Rectal smooth muscle tissue (tissue), 1 donor: ENCODE results near the gene PCNT.

Experiments used
- H3K27ac ChIP-seq: one replicate; pipeline ENCODE4 v1.7.0; 2013; ENCODE audit warnings: low read depth, low read length, inconsistent platforms
- H3K27me3 ChIP-seq: one replicate; pipeline ENCODE4 v1.7.0; 2013; ENCODE audit warnings: low read length; ENCODE audit not compliant: control insufficient read depth, insufficient read depth
- H3K36me3 ChIP-seq: one replicate; pipeline ENCODE4 v1.7.0; 2013; ENCODE audit warnings: low read length; ENCODE audit not compliant: control insufficient read depth, insufficient read depth
- H3K4me1 ChIP-seq: one replicate; pipeline ENCODE4 v1.7.0; 2013; ENCODE audit warnings: low read length; ENCODE audit not compliant: control insufficient read depth, insufficient read depth
- H3K4me3 ChIP-seq: one replicate; pipeline ENCODE4 v1.7.0; 2013; ENCODE audit warnings: low read length
- H3K9ac ChIP-seq: one replicate; pipeline ENCODE4 v1.7.0; 2013; ENCODE audit warnings: low read length

Gene PCNT

DNA sequence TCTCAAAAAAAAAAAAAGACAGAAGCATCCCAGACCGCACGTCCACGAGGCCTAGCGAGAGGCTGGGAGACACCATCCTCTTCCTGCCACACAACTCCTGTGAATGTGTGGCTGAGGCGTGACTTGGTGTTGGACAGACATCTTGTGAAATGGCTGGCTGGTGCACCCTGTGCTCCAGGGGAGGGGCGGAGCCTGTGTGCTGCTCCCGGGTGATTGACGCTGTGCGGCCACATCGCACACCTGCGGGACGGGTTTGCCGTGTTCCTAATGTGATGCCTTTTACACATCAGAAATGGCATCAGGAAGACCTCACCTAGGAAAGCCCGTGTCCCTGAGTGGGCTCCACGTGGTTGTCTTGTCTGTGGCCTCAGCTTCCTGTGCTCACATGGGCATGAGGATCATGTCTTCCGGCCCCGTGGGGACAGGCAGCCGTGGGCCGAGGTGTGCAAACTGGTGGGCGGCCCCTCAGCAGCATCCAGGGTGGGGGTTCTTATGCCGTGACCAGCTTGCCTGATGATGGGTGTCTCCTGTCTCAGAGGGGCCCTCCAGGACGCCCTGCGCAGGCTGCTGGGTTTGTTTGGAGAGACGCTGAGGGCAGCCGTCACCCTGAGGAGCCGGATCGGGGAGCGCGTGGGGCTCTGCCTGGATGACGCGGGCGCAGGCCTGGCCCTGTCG, 64.4 kb downstream of the PCNT start:
- H3K4me1 ChIP-seq, result no peaks in the 10 kb centered on the region
- H3K27me3 ChIP-seq, result no peaks in the 10 kb centered on the region
- peaks cover 13% of the 10 kb centered on the region for H3K36me3 ChIP-seq
- H3K4me3 ChIP-seq, result no peak overlapping the region
- H3K9ac ChIP-seq, result no peak overlapping the region
- H3K27ac ChIP-seq, result no peak overlapping the region

DNA sequence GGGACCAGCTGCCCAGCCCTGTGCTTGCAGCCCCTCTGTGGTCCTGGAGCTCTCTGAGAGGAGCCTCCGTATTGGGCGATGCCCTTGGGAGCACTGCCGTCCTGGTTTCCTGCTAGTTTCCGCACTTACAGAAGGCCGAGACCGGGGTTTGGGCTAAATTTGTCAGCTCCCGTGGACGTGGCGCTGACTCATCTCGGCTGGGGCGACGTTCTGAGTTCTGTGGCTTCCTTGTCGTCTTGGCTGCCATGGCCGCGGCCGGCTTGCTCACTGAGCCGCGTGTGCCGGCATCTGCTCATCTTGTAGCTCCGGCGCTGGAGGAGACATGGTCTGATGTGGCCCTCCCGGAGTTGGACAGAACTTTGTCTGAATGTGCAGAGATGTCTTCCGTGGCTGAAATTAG, 64.9 kb downstream of the PCNT start:
- Histone ChIP-seq H3K36me3 (peaks cover 13% of the 10 kb centered on the region), H3K4me3 (no peak overlapping the region), H3K27me3 (no peaks in the 10 kb centered on the region), H3K4me1 (peaks cover 2% of the 10 kb centered on the region), H3K9ac (no peak overlapping the region), H3K27ac (no peak overlapping the region)

DNA sequence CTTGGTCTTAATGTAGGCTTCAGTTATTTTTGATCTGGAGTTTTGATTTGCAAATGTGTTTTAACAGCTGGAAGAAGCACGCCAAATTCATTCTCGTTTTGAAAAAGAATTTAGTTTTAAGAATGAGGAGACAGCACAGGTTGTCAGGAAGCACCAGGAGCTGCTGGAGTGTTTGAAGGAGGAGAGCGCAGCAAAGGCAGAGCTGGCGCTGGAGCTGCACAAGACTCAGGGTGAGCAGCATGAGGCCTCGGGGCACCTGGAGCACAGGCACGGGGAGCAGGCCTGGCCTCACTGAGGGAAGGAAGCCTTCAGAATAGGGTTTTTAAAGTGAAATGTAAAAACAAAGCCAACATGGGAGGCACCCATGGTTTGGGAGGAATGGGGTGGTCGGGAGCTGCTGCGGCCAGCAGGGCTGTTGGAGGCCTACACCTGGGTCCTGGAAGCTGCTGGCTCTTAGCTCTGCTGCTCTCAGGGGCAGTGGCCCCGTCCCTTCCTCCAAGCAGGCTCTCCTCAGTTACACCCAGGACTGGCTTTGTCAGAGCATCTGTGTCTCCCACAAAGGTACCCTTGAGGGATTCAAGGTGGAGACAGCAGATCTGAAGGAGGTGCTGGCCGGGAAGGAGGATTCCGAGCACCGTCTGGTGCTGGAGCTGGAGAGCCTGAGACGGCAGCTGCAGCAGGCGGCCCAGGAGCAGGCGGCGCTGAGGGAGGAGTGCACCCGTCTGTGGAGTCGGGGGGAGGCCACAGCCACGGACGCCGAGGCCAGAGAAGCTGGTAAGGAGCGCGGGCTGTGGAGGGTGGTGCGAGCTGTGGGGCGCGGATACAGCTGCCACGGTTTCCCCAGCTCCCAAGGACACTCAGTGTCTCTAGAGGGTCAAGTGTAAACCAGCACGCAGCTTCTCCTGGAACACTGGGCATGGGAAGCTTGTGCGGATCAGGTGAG, 66.9 kb downstream of the PCNT start:
- Histone ChIP-seq H3K36me3 (peaks cover 14% of the 10 kb centered on the region), H3K27ac (no peak overlapping the region), H3K9ac (no peak overlapping the region), H3K4me1 (peaks cover 2% of the 10 kb centered on the region), H3K27me3 (no peaks in the 10 kb centered on the region), H3K4me3 (no peak overlapping the region)

DNA sequence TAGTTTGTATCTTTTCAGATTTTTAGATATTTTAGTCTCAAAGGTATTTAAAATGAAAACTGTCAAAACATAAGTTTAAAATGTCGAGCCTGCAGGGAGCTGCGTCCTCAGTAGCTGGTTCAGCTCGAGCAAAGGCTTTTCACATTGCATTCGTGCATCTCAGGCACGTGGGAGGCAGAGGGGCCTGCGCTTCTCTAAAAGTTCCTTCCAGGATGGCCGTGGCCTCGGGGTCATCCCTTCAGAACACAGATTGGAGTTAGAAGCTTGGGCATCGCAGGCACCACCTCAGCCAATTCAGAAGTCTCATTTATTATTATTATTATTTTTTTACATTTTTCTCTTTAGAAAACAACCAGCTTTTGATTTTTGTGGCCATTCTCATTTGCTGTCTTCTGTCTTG, 67.8 kb downstream of the PCNT start:
- no peak overlapping the region for H3K27ac ChIP-seq
- H3K27me3 ChIP-seq, result no peaks in the 10 kb centered on the region
- H3K4me3 ChIP-seq, result no peak overlapping the region
- peaks cover 9% of the 10 kb centered on the region for H3K36me3 ChIP-seq
- peaks cover 2% of the 10 kb centered on the region for H3K4me1 ChIP-seq
- H3K9ac ChIP-seq, result no peak overlapping the region

DNA sequence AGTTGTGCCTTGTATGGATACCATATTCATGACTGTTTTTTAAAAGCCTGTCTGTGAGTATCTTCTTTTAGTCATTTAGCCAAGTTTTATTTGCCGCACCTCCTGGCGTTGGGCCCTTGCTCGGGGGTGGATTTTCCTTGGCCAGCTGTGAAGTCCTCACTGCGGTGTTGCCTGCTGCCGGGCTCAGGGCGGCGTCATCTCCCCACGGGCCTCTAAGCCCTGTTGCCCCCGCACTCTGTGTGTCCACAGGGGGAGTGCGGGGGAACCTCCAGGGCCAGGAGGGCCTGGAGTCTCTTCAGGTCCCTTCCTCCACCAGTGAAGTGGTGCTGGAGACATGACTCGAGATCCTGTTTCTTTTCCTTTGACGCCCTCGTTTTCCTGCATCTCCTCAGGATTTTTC, 69.0 kb downstream of the PCNT start:
- Histone ChIP-seq H3K4me3 (no peak overlapping the region), H3K9ac (no peak overlapping the region), H3K27ac (no peak overlapping the region), H3K36me3 (peaks cover 12% of the 10 kb centered on the region), H3K4me1 (peaks cover 2% of the 10 kb centered on the region), H3K27me3 (no peaks in the 10 kb centered on the region)

DNA sequence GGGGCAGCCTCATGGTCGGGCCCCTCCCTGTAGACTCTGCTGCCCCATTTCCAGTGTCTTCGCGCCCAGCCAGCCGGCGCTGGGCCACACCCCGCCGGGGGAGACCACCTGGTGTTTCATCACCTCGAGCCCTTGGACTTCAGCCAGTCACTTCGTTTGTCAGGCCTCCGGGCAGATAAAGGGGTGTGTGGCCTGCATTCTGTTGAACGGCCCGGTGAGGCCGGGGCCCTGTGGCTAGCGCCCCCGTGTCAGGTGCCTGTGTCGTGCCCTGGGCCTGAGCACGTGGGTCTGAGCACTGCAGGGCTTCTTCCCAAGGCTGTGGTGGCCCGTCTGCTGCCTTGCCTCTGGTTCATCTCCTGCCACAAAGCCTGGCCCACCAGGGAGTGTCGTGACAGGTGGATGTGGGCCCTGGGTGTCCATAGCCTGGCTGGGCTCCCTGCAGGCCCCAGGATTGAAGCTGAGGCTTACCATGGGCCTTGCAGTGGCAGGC, 69.5 kb downstream of the PCNT start:
- Histone ChIP-seq H3K4me3 (no peak overlapping the region), H3K9ac (no peak overlapping the region), H3K4me1 (peaks cover 2% of the 10 kb centered on the region), H3K27ac (no peak overlapping the region), H3K27me3 (no peaks in the 10 kb centered on the region), H3K36me3 (peaks cover 17% of the 10 kb centered on the region)

DNA sequence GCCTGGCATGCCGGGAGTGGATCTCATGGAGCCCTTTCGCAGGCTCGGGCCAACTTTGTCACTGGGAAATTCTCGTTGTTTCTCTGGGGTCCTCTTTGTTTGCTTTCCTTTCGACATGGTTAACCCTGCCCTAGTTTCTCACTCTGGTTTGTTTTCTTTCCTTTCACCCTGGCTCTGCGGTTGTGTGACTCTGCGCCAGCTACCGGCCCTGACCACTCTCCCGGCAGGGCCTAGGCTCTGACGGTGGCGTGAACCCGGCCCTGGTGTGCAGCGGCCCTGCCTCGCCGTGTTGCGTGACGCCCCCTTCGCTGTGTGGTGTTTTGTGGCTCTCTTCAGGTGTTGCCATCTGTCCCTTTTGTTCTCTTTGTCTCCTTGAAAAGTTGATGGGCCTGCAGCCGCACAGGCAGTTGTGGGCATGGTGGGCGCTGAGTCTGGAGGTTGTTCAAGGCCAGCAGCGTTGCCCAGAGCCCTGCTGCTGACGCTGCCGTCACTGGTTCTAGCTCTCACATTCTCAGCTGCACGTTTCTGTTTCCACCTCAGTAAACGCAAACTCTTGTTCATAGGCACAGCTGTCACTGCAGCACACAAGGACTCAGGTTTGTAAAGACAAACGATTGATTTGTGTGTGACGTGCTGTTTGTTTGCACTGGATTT, 70.1 kb downstream of the PCNT start:
- Histone ChIP-seq H3K27ac (no peak overlapping the region), H3K4me1 (peaks cover 2% of the 10 kb centered on the region), H3K9ac (no peak overlapping the region), H3K27me3 (no peaks in the 10 kb centered on the region), H3K4me3 (no peak overlapping the region), H3K36me3 (peaks cover 18% of the 10 kb centered on the region)

DNA sequence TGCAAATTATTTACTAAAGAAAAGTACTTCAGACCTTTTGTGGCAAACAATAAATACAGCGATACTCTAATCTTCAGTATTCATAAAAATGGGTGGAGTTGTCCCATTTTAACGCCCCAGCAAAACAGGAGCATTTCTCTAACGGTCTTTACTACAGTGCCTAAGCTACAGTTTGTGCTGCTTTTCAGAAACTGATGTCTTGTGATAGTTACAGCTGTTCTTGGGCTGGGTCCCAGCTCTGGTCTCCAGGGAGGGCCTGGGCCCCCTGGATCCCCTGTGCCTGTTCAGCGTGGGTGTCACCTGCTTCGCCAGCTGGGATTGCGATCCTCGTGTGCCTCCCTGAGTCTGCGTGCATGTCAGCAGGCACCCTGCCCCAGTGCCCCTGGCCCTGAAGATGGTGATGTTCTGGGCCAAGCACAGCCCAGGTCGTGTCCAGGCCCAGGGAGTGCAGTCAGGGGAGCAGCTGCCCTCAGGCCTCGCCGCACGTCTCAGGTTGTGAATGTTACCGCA, 70.7 kb downstream of the PCNT start:
- Histone ChIP-seq H3K9ac (no peak overlapping the region), H3K27ac (no peak overlapping the region), H3K36me3 (peaks cover 18% of the 10 kb centered on the region), H3K4me1 (peaks cover 2% of the 10 kb centered on the region), H3K27me3 (no peaks in the 10 kb centered on the region), H3K4me3 (no peak overlapping the region)

DNA sequence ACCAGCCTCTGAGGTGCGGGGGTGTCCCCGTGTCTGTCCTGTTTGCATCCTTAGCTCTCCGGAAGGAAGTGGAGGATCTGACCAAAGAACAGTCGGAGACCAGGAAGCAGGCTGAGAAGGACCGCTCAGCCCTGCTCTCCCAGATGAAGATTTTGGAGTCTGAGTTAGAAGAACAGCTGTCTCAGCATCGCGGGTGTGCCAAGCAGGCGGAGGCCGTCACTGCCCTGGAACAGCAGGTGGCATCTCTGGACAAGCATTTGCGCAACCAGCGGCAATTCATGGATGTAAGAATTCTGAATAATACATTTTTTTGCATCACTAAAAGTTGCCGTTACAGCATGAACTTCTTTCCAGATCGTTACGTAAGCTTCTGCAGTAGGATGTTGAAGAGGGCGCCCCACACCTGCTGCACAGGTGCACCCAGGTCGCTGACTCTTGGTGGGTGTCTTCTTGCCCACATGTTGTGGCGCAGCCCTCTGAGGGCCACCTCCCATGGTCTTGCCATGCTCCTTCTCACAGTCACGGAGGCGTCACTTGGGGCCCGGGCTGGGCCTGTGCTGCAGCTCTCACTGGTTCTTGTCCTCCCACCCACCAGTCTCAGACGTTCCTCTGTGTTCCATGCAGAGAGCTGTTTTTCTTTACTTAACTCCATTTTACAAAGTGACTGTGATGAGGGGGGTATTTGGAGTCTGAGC, 73.4 kb downstream of the PCNT start:
- Histone ChIP-seq H3K4me3 (no peak overlapping the region), H3K4me1 (peaks cover 2% of the 10 kb centered on the region), H3K36me3 (peaks cover 19% of the 10 kb centered on the region), H3K27me3 (no peaks in the 10 kb centered on the region), H3K9ac (no peak overlapping the region), H3K27ac (no peak overlapping the region)

DNA sequence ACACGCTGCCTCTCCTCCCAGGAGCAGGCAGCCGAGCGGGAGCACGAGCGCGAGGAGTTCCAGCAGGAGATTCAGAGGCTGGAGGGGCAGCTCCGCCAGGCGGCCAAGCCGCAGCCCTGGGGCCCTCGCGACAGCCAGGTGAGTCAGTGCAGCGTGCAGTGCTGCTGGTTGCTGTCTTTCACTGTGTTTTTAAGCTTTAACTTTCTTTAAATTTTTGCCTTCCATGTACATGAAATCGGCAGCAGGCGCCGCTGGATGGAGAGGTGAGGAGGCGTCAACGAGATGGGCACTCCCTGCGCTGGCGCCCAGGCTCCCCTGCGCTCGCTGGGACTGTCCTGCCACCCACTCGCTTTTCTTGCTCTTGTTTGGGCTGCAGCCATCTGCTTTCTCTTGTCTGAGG, 74.0 kb downstream of the PCNT start:
- H3K4me1 ChIP-seq, result peaks cover 2% of the 10 kb centered on the region
- H3K9ac ChIP-seq, result no peak overlapping the region
- H3K36me3 ChIP-seq, result peaks cover 21% of the 10 kb centered on the region
- no peak overlapping the region for H3K4me3 ChIP-seq
- no peak overlapping the region for H3K27ac ChIP-seq
- no peaks in the 10 kb centered on the region for H3K27me3 ChIP-seq

DNA sequence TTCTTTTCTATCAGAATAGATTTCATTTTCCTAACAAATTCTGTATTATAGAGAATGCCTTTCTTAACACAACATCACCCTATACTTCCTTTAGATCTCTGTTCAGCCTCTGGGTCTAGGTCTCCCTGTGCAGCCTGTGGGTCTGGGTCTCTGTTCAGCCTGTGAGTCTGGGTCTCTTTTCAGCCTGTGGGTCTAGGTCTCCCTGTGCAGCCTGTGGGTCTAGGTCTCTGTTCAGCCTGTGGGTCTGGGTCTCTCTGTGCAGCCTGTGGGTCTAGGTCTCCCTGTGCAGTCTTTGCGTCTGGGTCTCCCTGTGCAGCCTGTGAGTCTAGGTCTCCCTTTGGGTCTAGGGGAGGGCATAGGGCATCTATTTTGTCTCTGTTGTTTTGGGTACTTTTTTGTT, 75.2 kb downstream of the PCNT start:
- Histone ChIP-seq H3K36me3 (peaks cover 19% of the 10 kb centered on the region), H3K4me1 (no peaks in the 10 kb centered on the region), H3K27ac (no peak overlapping the region)

DNA sequence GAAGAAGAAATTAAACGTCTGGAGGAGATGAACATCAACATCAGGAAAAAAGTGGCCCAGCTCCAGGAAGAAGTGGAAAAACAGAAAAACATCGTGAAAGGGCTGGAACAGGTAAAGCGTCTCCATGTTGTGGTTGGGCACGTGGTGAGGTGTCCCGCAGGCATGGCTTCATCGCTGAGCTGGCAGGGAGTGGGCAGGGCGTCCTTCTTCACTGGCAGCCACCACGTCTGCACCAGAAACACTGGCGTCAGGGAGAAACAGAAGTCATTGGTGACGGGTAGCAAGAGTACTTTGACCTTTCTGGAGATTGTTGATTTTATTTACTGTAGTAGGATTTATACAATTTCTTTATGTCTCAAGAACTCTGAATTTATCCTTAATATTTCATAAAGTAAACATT, 75.7 kb downstream of the PCNT start:
- Histone ChIP-seq H3K9ac (no peak overlapping the region), H3K27ac (no peak overlapping the region), H3K36me3 (peaks cover 18% of the 10 kb centered on the region), H3K27me3 (no peaks in the 10 kb centered on the region), H3K4me3 (no peak overlapping the region), H3K4me1 (no peaks in the 10 kb centered on the region)

More for the DNA sequence above, 75.2 kb downstream of the PCNT start:
- Histone ChIP-seq H3K4me3 (no peak overlapping the region), H3K27me3 (no peaks in the 10 kb centered on the region), H3K9ac (no peak overlapping the region)
